ENCODE results near the gene TFAM.
A peak's percentile ranks its signal among the peaks of the same experiment; 100 is the strongest.

The TFAM gene

GRCh38 chr10:58384999-58385783, at the start of gene TFAM:
Gene TFAM (plus strand): TSS chr10:58385410. CDS start chr10:58385548, 138 bp downstream.
- peak; percentile 86 for FAIRE-seq
- peak; percentile 96 for DNase-seq (ENCODE audit: low spot score)

GRCh38 chr10:58336242-58336641, 49.0 kb upstream of the TFAM start:
- no peak for DNase-seq (ENCODE audit: low spot score)
- FAIRE-seq: no peak

- no peak for FAIRE-seq
- no peak for DNase-seq (ENCODE audit: low spot score)
Observed at GRCh38 chr10:58341422-58341821, 43.8 kb upstream of the TFAM start.

- DNase-seq (ENCODE audit: low spot score) (no peak), FAIRE-seq (no peak)
Observed at GRCh38 chr10:58341947-58342346, 43.3 kb upstream of the TFAM start.

GRCh38 chr10:58347967-58348366, 37.2 kb upstream of the TFAM start:
- FAIRE-seq (no peak), DNase-seq (ENCODE audit: low spot score) (no peak)

- FAIRE-seq: no peak
Observed at GRCh38 chr10:58348571-58349033, 36.6 kb upstream of the TFAM start.

GRCh38 chr10:58350023-58350422, 35.2 kb upstream of the TFAM start:
- DNase-seq (ENCODE audit: low spot score) (no peak), FAIRE-seq (no peak)

More at GRCh38 chr10:58348571-58349033, 36.6 kb upstream of the TFAM start:
- no peak for DNase-seq (ENCODE audit: low spot score)

GRCh38 chr10:58350619-58351323, 34.4 kb upstream of the TFAM start:
- peak; percentile 79 for FAIRE-seq
- DNase-seq (ENCODE audit: low spot score): no peak

GRCh38 chr10:58351616-58352578, 33.3 kb upstream of the TFAM start:
- FAIRE-seq (no peak), DNase-seq (ENCODE audit: low spot score) (no peak)

GRCh38 chr10:58352956-58353610, 32.1 kb upstream of the TFAM start:
- FAIRE-seq (no peak), DNase-seq (ENCODE audit: low spot score) (no peak)

- no peak for DNase-seq (ENCODE audit: low spot score)
- no peak for FAIRE-seq
Observed at GRCh38 chr10:58356756-58357155, 28.5 kb upstream of the TFAM start.

- FAIRE-seq (no peak), DNase-seq (ENCODE audit: low spot score) (no peak)
Observed at GRCh38 chr10:58358314-58358933, 26.8 kb upstream of the TFAM start.

GRCh38 chr10:58358947-58359346, 26.3 kb upstream of the TFAM start:
- no peak for FAIRE-seq
- no peak for DNase-seq (ENCODE audit: low spot score)

- no peak for FAIRE-seq
- DNase-seq (ENCODE audit: low spot score): no peak
Observed at GRCh38 chr10:58359541-58359940, 25.7 kb upstream of the TFAM start.

- FAIRE-seq: no peak
- DNase-seq (ENCODE audit: low spot score): no peak
Observed at GRCh38 chr10:58360412-58361004, 24.7 kb upstream of the TFAM start.

GRCh38 chr10:58361353-58361752, 23.9 kb upstream of the TFAM start:
- DNase-seq (ENCODE audit: low spot score) (no peak), FAIRE-seq (no peak)

GRCh38 chr10:58362027-58362789, 23.0 kb upstream of the TFAM start:
- DNase-seq (ENCODE audit: low spot score) (no peak), FAIRE-seq (no peak)

- FAIRE-seq: no peak
- no peak for DNase-seq (ENCODE audit: low spot score)
Observed at GRCh38 chr10:58367069-58367468, 18.1 kb upstream of the TFAM start.

- DNase-seq (ENCODE audit: low spot score): no peak
- FAIRE-seq: no peak
Observed at GRCh38 chr10:58371473-58371872, 13.7 kb upstream of the TFAM start.

All from urothelium cell line (cell line).